Transverse colon (tissue), 4 donors: ENCODE measurements around the gene TCFL5. TPM values are rescaled to one million over a fixed set of nuclear protein-coding genes. Genes with fewer than 3 reads are reported as not detected.
A peak's percentile ranks its signal among the peaks of the same experiment; 100 is the strongest.

Experiments used
- DNase-seq: peaks from one replicate; pipeline ENCODE4 v3.0.0-alpha.2; 2019
- H3K27ac ChIP-seq, 4 donors: fragments of 200-600 bp; sonication (generic); 2 replicates each; pipeline ENCODE4 v1.5.1; 2016 to 2018; ENCODE audit warnings: inconsistent platforms in 4 of 4
- H3K27me3 ChIP-seq: fragments of 200-600 bp; sonication (generic); 2 replicates; pipeline ENCODE4 v1.5.1; 2017; ENCODE audit warnings: inconsistent platforms
- H3K36me3 ChIP-seq, 4 donors: fragments of 200-600 bp; sonication (generic); 2 replicates each; pipeline ENCODE4 v1.5.1; 2017 to 2019; ENCODE audit warnings: inconsistent platforms in 4 of 4
- H3K4me1 ChIP-seq, 4 donors: fragments of 200-600 bp; sonication (generic); 2 replicates each; pipeline ENCODE4 v1.5.1; 2017 to 2020; ENCODE audit warnings: inconsistent platforms in 4 of 4
- H3K4me3 ChIP-seq, 4 donors: fragments of 200-600 bp; sonication (generic); 1 replicate in 1 of 4; 2 replicates in 3 of 4; pipeline versions ENCODE4 v1.5.1 to v1.6.1; 2017 to 2019; ENCODE audit warnings: inconsistent platforms in 4 of 4
- H3K9me3 ChIP-seq, 2 donors: fragments of 200-600 bp; sonication (generic); 2 replicates each; pipeline ENCODE4 v1.5.1; 2017 to 2019; ENCODE audit warnings: inconsistent platforms in 2 of 2
- EP300 ChIP-seq: sonication (generic); formaldehyde crosslinking; IDR thresholded peaks from one replicate; pipeline ENCODE4 v1.6.1; 2017; ENCODE audit warnings: antibody characterized with exemption, low read depth
- POLR2A ChIP-seq: fragments of 450-650 bp; IDR thresholded peaks from one replicate; pipeline ENCODE4 v1.6.1; 2016; ENCODE audit warnings: antibody characterized with exemption, mild to moderate bottlenecking, moderate library complexity
- POLR2AphosphoS5 ChIP-seq, 3 donors: sonication (generic); formaldehyde crosslinking; IDR thresholded peaks; one replicate each; pipeline ENCODE4 v1.6.1; 2016; ENCODE audit warnings: antibody characterized with exemption in 3 of 3
- whole genome bisulfite sequencing, 2 donors: methylation state at CpG; one replicate each; pipeline ENCODE4 v1.1.5; 2018; ENCODE audit warnings: low coverage in 1 of 2; 5-methylcytosine and 5-hydroxymethylcytosine counted together
- in situ Hi-C, 4 donors: fragments of 200-750 bp; cut with MboI; loops; one replicate each; pipeline versions ENCODE4 v1.15.0 to v1.15.1; 2017; ENCODE audit warnings: low sequenced_read_pairs in 3 of 4, low pct_ligation_motif_present in 1 of 4, low pct_unique_long_range_greater_than_20kb in 1 of 4
- intact Hi-C: fragments of 100-400 bp; cut with DNase I; formaldehyde crosslinking; loops from one replicate; pipeline ENCODE4 v1.15.1; 2023; ENCODE audit warnings: low total_unique reads
- total RNA-seq, 4 donors: library from RNA; depleted of rRNA; stranded (reverse); fragments of >200 nt; gene quantifications; one replicate each; pipeline ENCODE4 v1.1.0, GENCODE V29; 2016
- TF ChIP-seq, protein P1 (sequence below), 5 experiments: fragments of 200-600 bp in 3 of 5; fragments of 450-650 bp in 2 of 5; sonication (generic) in 3 of 5; IDR thresholded peaks; 1 replicate in 2 of 5; 2 replicates in 3 of 5; pipeline ENCODE4 v1.5.1; 2016 to 2017; ENCODE audit warnings: antibody characterized with exemption in 5 of 5, inconsistent platforms in 3 of 5, mild to moderate bottlenecking in 2 of 5, moderate library complexity in 1 of 5

The TCFL5 gene
- total RNA-seq, 4 donors from 2014 or later = 5.2 to 19.9 (median 5.9) TPM

DNA sequence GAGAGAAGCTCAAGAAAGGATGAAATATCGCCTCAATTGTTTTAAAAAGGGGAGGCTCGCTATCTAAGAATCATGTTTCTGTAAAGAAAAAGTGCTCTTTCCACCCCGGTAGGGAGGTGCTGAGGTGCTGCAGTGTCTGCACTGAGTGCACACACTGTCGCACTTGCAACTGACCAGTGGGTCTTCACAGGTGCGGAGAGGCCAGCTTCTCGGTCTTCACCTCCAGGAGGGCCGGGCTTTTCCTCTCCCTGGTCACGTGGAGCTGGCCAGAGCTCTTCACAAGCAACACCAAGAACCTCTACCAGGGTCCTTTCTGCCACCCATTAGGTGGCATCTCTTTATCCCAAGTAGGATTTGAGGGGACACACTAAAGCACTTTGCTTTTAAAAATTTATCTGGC, 27.8 kb upstream of the TCFL5 start:
- intact Hi-C loops (no loop called here), in situ Hi-C loops (loop anchor here in 2 of 4 donors (25.0 kb wide), 1 partner anchor 123 kb away; the partner anchor contains the start of gene BHLHE23 (in 2 of the 2))
- peaks cover 4 to 12% (median 7%) of the 10 kb centered on the region in 4 donors for H3K4me1 ChIP-seq
- H3K9me3 ChIP-seq = no peaks in the 10 kb centered on the region
- no peak overlapping the region for H3K4me3 ChIP-seq
- TF ChIP-seq EP300 (no peak), POLR2A (no peak), POLR2AphosphoS5 (IDR thresholded peaks at IDR 0.05) (no peak)
- TF ChIP-seq, protein P1, sequence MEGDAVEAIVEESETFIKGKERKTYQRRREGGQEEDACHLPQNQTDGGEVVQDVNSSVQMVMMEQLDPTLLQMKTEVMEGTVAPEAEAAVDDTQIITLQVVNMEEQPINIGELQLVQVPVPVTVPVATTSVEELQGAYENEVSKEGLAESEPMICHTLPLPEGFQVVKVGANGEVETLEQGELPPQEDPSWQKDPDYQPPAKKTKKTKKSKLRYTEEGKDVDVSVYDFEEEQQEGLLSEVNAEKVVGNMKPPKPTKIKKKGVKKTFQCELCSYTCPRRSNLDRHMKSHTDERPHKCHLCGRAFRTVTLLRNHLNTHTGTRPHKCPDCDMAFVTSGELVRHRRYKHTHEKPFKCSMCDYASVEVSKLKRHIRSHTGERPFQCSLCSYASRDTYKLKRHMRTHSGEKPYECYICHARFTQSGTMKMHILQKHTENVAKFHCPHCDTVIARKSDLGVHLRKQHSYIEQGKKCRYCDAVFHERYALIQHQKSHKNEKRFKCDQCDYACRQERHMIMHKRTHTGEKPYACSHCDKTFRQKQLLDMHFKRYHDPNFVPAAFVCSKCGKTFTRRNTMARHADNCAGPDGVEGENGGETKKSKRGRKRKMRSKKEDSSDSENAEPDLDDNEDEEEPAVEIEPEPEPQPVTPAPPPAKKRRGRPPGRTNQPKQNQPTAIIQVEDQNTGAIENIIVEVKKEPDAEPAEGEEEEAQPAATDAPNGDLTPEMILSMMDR (IDR thresholded peaks at IDR 0.05) = no peak
- WGBS, 2 donors = 88 to 95% methylated on average over 3 to 8 of the region's 8 CpGs
- peaks cover 0 to 61% (median 31%) of the 10 kb centered on the region in 4 donors for H3K36me3 ChIP-seq
- H3K27me3 ChIP-seq = no peaks in the 10 kb centered on the region
- no peak overlapping the region for H3K27ac ChIP-seq
- DNase-seq = no peak

DNA sequence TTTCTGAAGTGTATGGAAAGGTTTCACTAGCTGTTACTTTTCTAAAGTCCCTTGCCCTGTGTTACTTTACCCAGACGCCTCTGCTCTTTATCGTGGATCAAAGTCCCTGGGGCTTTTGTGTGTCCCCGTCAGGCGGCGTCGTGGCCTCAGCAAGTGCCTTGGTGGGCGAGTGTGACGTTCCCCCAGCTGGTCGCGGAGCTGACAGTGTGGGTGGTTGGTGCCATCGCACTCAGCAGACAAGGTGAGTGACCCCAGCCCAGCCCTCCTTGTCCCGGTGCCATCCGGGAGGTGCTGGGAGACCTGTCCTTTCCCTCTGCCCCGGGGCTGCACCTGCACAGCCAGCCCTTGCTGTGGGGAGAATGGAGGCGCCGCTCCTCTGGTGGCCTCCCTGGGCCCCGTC, 27.3 kb upstream of the TCFL5 start:
- Histone ChIP-seq H3K9me3 (no peaks in the 10 kb centered on the region), H3K36me3 (peaks cover 0 to 56% (median 28%) of the 10 kb centered on the region in 4 donors), H3K4me1 (peaks cover 4 to 12% (median 7%) of the 10 kb centered on the region in 4 donors), H3K4me3 (no peak overlapping the region), H3K27ac (no peak overlapping the region), H3K27me3 (no peaks in the 10 kb centered on the region)
- intact Hi-C loops (no loop called here), in situ Hi-C loops (loop anchor here in 2 of 4 donors (25.0 kb wide), 1 partner anchor 123 kb away; the partner anchor contains the start of gene BHLHE23 (in 2 of the 2))
- WGBS, 2 donors = 93% methylated on average over 17 of the region's 17 CpGs; no CpG with 5 or more reads in 1 of the 2 donors
- TF ChIP-seq POLR2A (no peak), EP300 (no peak), POLR2AphosphoS5 (IDR thresholded peaks at IDR 0.05) (no peak)
- TF ChIP-seq, protein P1 (IDR thresholded peaks at IDR 0.05) = no peak
- no peak for DNase-seq

DNA sequence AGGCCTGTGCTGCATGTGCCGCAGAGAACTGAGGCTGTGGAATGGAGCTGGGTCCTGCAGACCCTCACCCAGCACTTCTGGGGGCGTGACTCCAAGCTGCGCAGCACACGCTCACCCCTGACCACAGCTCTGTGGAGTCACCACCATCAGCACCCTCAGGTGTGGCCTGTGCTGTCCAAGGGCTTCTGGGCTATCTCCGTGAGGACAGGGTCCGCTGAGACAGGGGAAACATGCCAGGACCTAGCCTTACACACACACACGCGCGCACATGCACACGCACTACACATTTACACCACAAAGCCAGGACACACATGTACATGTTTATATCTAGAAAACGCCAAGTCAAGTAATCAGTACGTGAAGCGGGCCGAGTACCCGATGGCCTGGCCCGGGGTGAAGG, 26.8 kb upstream of the TCFL5 start:
- in situ Hi-C loops = loop anchor here in 2 of 4 donors (25.0 kb wide), 1 partner anchor 124 kb away; the partner anchor contains the start of gene BHLHE23 (in 2 of the 2)

DNA sequence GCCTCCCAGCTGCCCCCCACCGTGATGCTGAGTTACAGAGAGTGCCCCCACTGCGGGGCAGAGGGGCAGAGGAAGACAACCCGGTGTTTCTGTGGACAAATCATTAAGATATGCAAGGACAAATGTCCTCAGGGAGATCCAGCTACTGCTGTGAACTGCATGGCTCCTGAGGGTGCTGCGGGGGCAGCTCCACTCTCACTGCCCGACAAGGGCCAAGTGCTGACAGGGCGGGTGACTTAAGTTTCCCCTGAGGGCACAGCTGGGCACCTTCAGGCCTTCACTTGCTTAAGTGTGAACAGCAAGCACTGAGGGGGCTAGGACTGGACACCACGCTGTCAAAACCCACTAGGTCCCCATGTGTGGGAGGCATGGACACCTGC, 26.2 kb upstream of the TCFL5 start:
- Histone ChIP-seq H3K9me3 (no peaks in the 10 kb centered on the region), H3K4me3 (no peak overlapping the region), H3K27me3 (no peaks in the 10 kb centered on the region), H3K27ac (peak overlapping the region; percentile 21 to 58 (median 50)), H3K36me3 (peaks cover 0 to 45% (median 23%) of the 10 kb centered on the region in 4 donors), H3K4me1 (peaks cover 4 to 12% (median 7%) of the 10 kb centered on the region in 4 donors)
- TF ChIP-seq, protein P1 (IDR thresholded peaks at IDR 0.05) = no peak
- in situ Hi-C loops (loop anchor here in 2 of 4 donors (25.0 kb wide), 1 partner anchor 124 kb away; the partner anchor contains the start of gene BHLHE23 (in 2 of the 2)), intact Hi-C loops (no loop called here)
- DNase-seq = no peak
- WGBS, 2 donors = 88% methylated on average over 7 of the region's 7 CpGs; no CpG with 5 or more reads in 1 of the 2 donors

More for the DNA sequence above, 26.8 kb upstream of the TCFL5 start:
- no peak overlapping the region for H3K27ac ChIP-seq
- no peak overlapping the region for H3K4me3 ChIP-seq
- 91 to 95% methylated on average over 6 to 16 of the region's 16 CpGs for WGBS, 2 donors
- TF ChIP-seq, protein P1 (IDR thresholded peaks at IDR 0.05) = no peak
- TF ChIP-seq POLR2A (no peak), EP300 (no peak), POLR2AphosphoS5 (IDR thresholded peaks at IDR 0.05) (no peak)
- H3K36me3 ChIP-seq = peaks cover 0 to 51% (median 26%) of the 10 kb centered on the region in 4 donors
- no peaks in the 10 kb centered on the region for H3K9me3 ChIP-seq
- peaks cover 4 to 12% (median 7%) of the 10 kb centered on the region in 4 donors for H3K4me1 ChIP-seq
- DNase-seq = no peak
- intact Hi-C loops = no loop called here
- no peaks in the 10 kb centered on the region for H3K27me3 ChIP-seq
